K562 (cell line): ENCODE results near the gene TNFAIP8L2. TPM values are rescaled to one million over a fixed set of nuclear protein-coding genes. Genes with fewer than 3 reads are reported as not detected.

Source experiments
- ARNT ChIP-seq, 2 experiments: fragments of 450-650 bp; IDR thresholded peaks; 2 replicates each; pipeline ENCODE4 v1.6.1; 2016; ENCODE audit warnings: mild to moderate bottlenecking in 1 of 2
- HNRNPUL1 ChIP-seq: fragments of 200-400 bp; formaldehyde crosslinking; IDR thresholded peaks from 2 replicates; pipeline ENCODE4 v1.6.1; 2017; ENCODE audit warnings: low read length
- JUN ChIP-seq, 2 experiments: sonication (generic) in 1 of 2; formaldehyde crosslinking in 1 of 2; IDR thresholded peaks; 2 replicates each; pipeline versions ENCODE4 v1.6.1 to v1.8.0; 2012 to 2022; ENCODE audit warnings: borderline replicate concordance in 2 of 2, mild to moderate bottlenecking in 2 of 2, improper control_type of control experiment in 1 of 2, low read depth in 1 of 2, low read length in 1 of 2, missing genetic modification reagents in 1 of 2
- KDM5B ChIP-seq: fragments of 200-600 bp; sonication (generic); IDR thresholded peaks from 2 replicates; pipeline ENCODE4 v1.6.1; 2012; ENCODE audit warnings: low read depth, mild to moderate bottlenecking, moderate library complexity, low read length, control low read depth, inconsistent platforms; ENCODE audit not compliant: insufficient replicate concordance
- LEF1 ChIP-seq: fragments of 450-650 bp; IDR thresholded peaks from 2 replicates; pipeline ENCODE4 v1.6.1; 2016; ENCODE audit warnings: mild to moderate bottlenecking
- MED1 ChIP-seq: sonication (generic); formaldehyde crosslinking; IDR thresholded peaks from 2 replicates; pipeline ENCODE4 v1.8.1; 2023; ENCODE audit warnings: missing genetic modification reagents, borderline replicate concordance
- NR1H2 ChIP-seq: sonication (generic); formaldehyde crosslinking; IDR thresholded peaks from 2 replicates; pipeline ENCODE4 v1.4.0; 2020; ENCODE audit warnings: mild to moderate bottlenecking, missing genetic modification reagents
- PHF8 ChIP-seq: fragments of 200-600 bp; sonication (generic); IDR thresholded peaks from 2 replicates; pipeline ENCODE4 v1.6.1; 2012; ENCODE audit warnings: mixed run types, mild to moderate bottlenecking, inconsistent platforms, low read length, moderate library complexity, borderline replicate concordance
- RBBP5 ChIP-seq: fragments of 200-600 bp; sonication (generic); IDR thresholded peaks from 2 replicates; pipeline ENCODE4 v1.6.1; 2012; ENCODE audit warnings: borderline replicate concordance, mild to moderate bottlenecking, low read length, control low read depth, inconsistent platforms; ENCODE audit not compliant: insufficient read depth, poor library complexity, severe bottlenecking
- RHOXF2B ChIP-seq: fragments of 250-450 bp; sonication (Bioruptor Pico); conservative IDR thresholded peaks from 2 replicates; pipeline ENCODE4 v1.5.1; 2021
- SMAD1 ChIP-seq: fragments of 150-350 bp; IDR thresholded peaks from 2 replicates; pipeline ENCODE4 v1.6.1; 2014; ENCODE audit warnings: low read length, low read depth; ENCODE audit not compliant: partially characterized antibody
- SP1 ChIP-seq: sonication (generic); formaldehyde crosslinking; IDR thresholded peaks from 2 replicates; pipeline ENCODE4 v1.8.1; 2022; ENCODE audit warnings: mild to moderate bottlenecking, missing genetic modification reagents
- TGIF2 ChIP-seq: sonication (generic); formaldehyde crosslinking; IDR thresholded peaks from 2 replicates; pipeline ENCODE4 v1.8.1; 2022; ENCODE audit warnings: mild to moderate bottlenecking, missing genetic modification reagents, moderate library complexity
- ZNF586 ChIP-seq: fragments of 450-650 bp; formaldehyde crosslinking; conservative IDR thresholded peaks from 2 replicates; pipeline ENCODE4 v1.4.0; 2020; ENCODE audit warnings: mild to moderate bottlenecking, moderate library complexity
- ZNF764 ChIP-seq: fragments of 250-450 bp; sonication (Bioruptor Pico); IDR thresholded peaks from 2 replicates; pipeline ENCODE4 v1.4.0; 2020; ENCODE audit warnings: low read depth, mild to moderate bottlenecking, moderate library complexity
- polyA plus RNA-seq, 8 experiments: library from polyadenylated mRNA; depleted of rRNA in 4 of 8; stranded (reverse) in 5 of 8; unstranded in 3 of 8; fragments of >200 nt; fragmentation: Nextera tagmentation in 2 of 8; fragmentation: Illumina TruSeq in 1 of 8; extraction: Ambion mirVana in 2 of 8; extraction: Trizol in 1 of 8; gene quantifications; 2 replicates each; pipeline versions ENCODE4 v1.2.1 to v1.2.3, GENCODE V29; 2011 to 2014; ENCODE audit warnings: inconsistent platforms in 1 of 8, missing spikeins in 1 of 8
- total RNA-seq, 7 experiments: library from RNA; depleted of rRNA in 6 of 7; stranded (reverse); fragments of >200 nt in 6 of 7; fragmentation: Illumina TruSeq in 2 of 7; extraction: Trizol in 2 of 7; gene quantifications; 2 replicates each; pipeline versions ENCODE4 v1.2.1 to v1.2.3, GENCODE V29; 2011 to 2021; ENCODE audit warnings: low replicate concordance in 1 of 7
- TF ChIP-seq, protein P1 (sequence below): sonication (generic); formaldehyde crosslinking; IDR thresholded peaks from 2 replicates; pipeline ENCODE4 v1.8.0; 2022; ENCODE audit warnings: mild to moderate bottlenecking, missing genetic modification reagents, borderline replicate concordance
- TF ChIP-seq, protein P2 (sequence below), 2 experiments: IDR thresholded peaks; 2 replicates each; pipeline ENCODE4 v1.6.1; 2011; ENCODE audit warnings: borderline replicate concordance in 1 of 2, control low read depth in 1 of 2, low read depth in 1 of 2, low read length in 1 of 2, mild to moderate bottlenecking in 1 of 2, mixed read lengths in 1 of 2, moderate library complexity in 1 of 2; ENCODE audit not compliant: insufficient read depth in 1 of 2, insufficient read length in 1 of 2, poor library complexity in 1 of 2, severe bottlenecking in 1 of 2; ENCODE audit errors: extremely low read depth in 1 of 2

TNFAIP8L2 gene
- total and polyA plus RNA-seq, 9 of the 15 experiments (the other 6 are each of a cell fraction or from before 2014, with no cell fraction given), result 0.05 to 1.7 (median 0.52) TPM

- TF ChIP-seq, protein P1, sequence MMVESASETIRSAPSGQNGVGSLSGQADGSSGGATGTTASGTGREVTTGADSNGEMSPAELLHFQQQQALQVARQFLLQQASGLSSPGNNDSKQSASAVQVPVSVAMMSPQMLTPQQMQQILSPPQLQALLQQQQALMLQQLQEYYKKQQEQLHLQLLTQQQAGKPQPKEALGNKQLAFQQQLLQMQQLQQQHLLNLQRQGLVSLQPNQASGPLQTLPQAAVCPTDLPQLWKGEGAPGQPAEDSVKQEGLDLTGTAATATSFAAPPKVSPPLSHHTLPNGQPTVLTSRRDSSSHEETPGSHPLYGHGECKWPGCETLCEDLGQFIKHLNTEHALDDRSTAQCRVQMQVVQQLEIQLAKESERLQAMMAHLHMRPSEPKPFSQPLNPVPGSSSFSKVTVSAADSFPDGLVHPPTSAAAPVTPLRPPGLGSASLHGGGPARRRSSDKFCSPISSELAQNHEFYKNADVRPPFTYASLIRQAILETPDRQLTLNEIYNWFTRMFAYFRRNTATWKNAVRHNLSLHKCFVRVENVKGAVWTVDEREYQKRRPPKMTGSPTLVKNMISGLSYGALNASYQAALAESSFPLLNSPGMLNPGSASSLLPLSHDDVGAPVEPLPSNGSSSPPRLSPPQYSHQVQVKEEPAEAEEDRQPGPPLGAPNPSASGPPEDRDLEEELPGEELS (CRISPR knock-in tag), result no peak
- no peak for TF ChIP-seq HNRNPUL1
- no peak; a peak in 1 of 4 replicates for TF ChIP-seq ARNT (IDR thresholded peaks at IDR 0.05)
- 0 out of 2 replicates have a peak, but pooled peaks have one; percentile 13 for TF ChIP-seq JUN (IDR thresholded peaks at IDR 0.05; ENCODE audit: borderline replicate concordance, low read depth, low read length)
- no peak for TF ChIP-seq JUN (CRISPR knock-in tag; IDR thresholded peaks at IDR 0.05; ENCODE audit: borderline replicate concordance)
- TF ChIP-seq MED1, result no peak
- TF ChIP-seq RBBP5, result peak; percentile 84
- TF ChIP-seq, protein P2, sequence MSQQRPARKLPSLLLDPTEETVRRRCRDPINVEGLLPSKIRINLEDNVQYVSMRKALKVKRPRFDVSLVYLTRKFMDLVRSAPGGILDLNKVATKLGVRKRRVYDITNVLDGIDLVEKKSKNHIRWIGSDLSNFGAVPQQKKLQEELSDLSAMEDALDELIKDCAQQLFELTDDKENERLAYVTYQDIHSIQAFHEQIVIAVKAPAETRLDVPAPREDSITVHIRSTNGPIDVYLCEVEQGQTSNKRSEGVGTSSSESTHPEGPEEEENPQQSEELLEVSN (IDR thresholded peaks at IDR 0.05; ENCODE audit: borderline replicate concordance in 1 of 2, extremely low read depth in 1 of 2, insufficient read depth in 1 of 2, insufficient read length in 1 of 2, low read depth in 1 of 2, low read length in 1 of 2, poor library complexity in 1 of 2, severe bottlenecking in 1 of 2), result peak in 1 of 2 experiments; percentile 15
- no peak for TF ChIP-seq RHOXF2B (CRISPR knock-in tag)
- TF ChIP-seq NR1H2, result no peak
- peak; percentile 88 for TF ChIP-seq SMAD1
- TF ChIP-seq SP1 (CRISPR knock-in tag), result peak; percentile 87
- TF ChIP-seq ZNF764, result no peak
- TF ChIP-seq PHF8, result peak; percentile 87
- TF ChIP-seq KDM5B, result peak; percentile 91
- no peak; the same call in 1 of the 2 replicates for TF ChIP-seq ZNF586 (CRISPR knock-in tag)
- TF ChIP-seq TGIF2 (CRISPR knock-in tag), result no peak
- TF ChIP-seq LEF1, result no peak
Measured at GRCh38 chr1:151189637-151190445, 33.4 kb downstream of the TNFAIP8L2 start, which contains the start of gene VPS72 (continued).
